GM21576 (cell line): ENCODE measurements around the gene INHBE.

Experiments
- ATAC-seq: cut with Tn5 transposase; IDR thresholded peaks from one replicate; pipeline ENCODE4 v1.9.1; 2021; ENCODE audit warnings: mild to moderate bottlenecking, moderate library complexity; ENCODE audit not compliant: unreplicated experiment

The INHBE gene

GRCh38 chr12:57459750-57460467, 4.8 kb downstream of the INHBE start, which contains the start of gene GLI1:
GLI1 (plus strand) TSS chr12:57459785; CDS start chr12:57463692, 3,907 bp downstream.
- no peak for ATAC-seq

- ATAC-seq: no peak
These were observed 5.3 kb downstream of the INHBE start for GRCh38 chr12:57460468-57460784.

GRCh38 chr12:57460841-57461275, 5.8 kb downstream of the INHBE start:
- ATAC-seq: no peak

GRCh38 chr12:57461276-57461916, 6.3 kb downstream of the INHBE start:
- no peak for ATAC-seq

- ATAC-seq: no peak
These were observed 6.8 kb downstream of the INHBE start for GRCh38 chr12:57461917-57462250.

- ATAC-seq: peak; percentile 69
These were observed 7.3 kb downstream of the INHBE start for GRCh38 chr12:57462251-57462911.

- no peak for ATAC-seq
These were observed 7.8 kb downstream of the INHBE start for GRCh38 chr12:57462912-57463253.

GRCh38 chr12:57464569-57464968, 9.5 kb downstream of the INHBE start:
- no peak for ATAC-seq

- no peak for ATAC-seq
These were observed 10.1 kb downstream of the INHBE start for GRCh38 chr12:57465030-57465746.

GRCh38 chr12:57465747-57466505, 10.8 kb downstream of the INHBE start:
- no peak for ATAC-seq

GRCh38 chr12:57467212-57467874, 12.2 kb downstream of the INHBE start:
- no peak for ATAC-seq

GRCh38 chr12:57467915-57468314, 12.8 kb downstream of the INHBE start:
- no peak for ATAC-seq

- no peak for ATAC-seq
These were observed 14.4 kb downstream of the INHBE start for GRCh38 chr12:57469296-57470164.

GRCh38 chr12:57470286-57470969, 15.3 kb downstream of the INHBE start:
- no peak for ATAC-seq

- ATAC-seq: no peak
These were observed 16.0 kb downstream of the INHBE start for GRCh38 chr12:57470970-57471656.

GRCh38 chr12:57471661-57472060, 16.6 kb downstream of the INHBE start:
- ATAC-seq: no peak

- ATAC-seq: no peak
These were observed 17.3 kb downstream of the INHBE start for GRCh38 chr12:57472391-57472790.

- ATAC-seq: no peak
These were observed 18.3 kb downstream of the INHBE start for GRCh38 chr12:57473392-57473791.
